Loucy (cell line): ENCODE results near the gene KCNS1.
A peak's percentile ranks its signal among the peaks of the same experiment; 100 is the strongest.

ENCODE experiments used
- H2AFZ ChIP-seq: fragments of 200-600 bp; sonication (generic); 2 replicates; pipeline ENCODE4 v1.6.0; 2016; ENCODE audit warnings: antibody characterized with exemption, mild to moderate bottlenecking, low read length, moderate library complexity
- H3F3A ChIP-seq: fragments of 200-600 bp; 2 replicates; pipeline ENCODE4 v1.6.0; 2016; ENCODE audit warnings: antibody characterized with exemption, low read depth, mild to moderate bottlenecking
- H3K27me3 ChIP-seq: fragments of 200-600 bp; sonication (generic); 2 replicates; pipeline ENCODE4 v1.6.1; 2014; ENCODE audit warnings: low read length, mild to moderate bottlenecking; ENCODE audit not compliant: insufficient read depth, poor library complexity, severe bottlenecking
- H3K36me3 ChIP-seq: fragments of 200-600 bp; sonication (generic); 2 replicates; pipeline ENCODE4 v1.6.1; 2016; ENCODE audit warnings: low read length; ENCODE audit not compliant: insufficient read depth
- H3K4me1 ChIP-seq: fragments of 200-600 bp; sonication (generic); 2 replicates; pipeline ENCODE4 v1.5.1; 2014; ENCODE audit warnings: low read length, mild to moderate bottlenecking; ENCODE audit not compliant: insufficient read depth, poor library complexity, severe bottlenecking
- H3K4me2 ChIP-seq: fragments of 200-600 bp; sonication (generic); 2 replicates; pipeline ENCODE4 v1.6.0; 2014; ENCODE audit warnings: antibody characterized with exemption, low read length, low read depth, mild to moderate bottlenecking; ENCODE audit not compliant: poor library complexity, severe bottlenecking
- H3K4me3 ChIP-seq: fragments of 200-600 bp; sonication (generic); 2 replicates; pipeline ENCODE4 v1.5.1; 2014; ENCODE audit warnings: low read length, mild to moderate bottlenecking, mixed read lengths; ENCODE audit not compliant: poor library complexity, severe bottlenecking
- H3K79me2 ChIP-seq: fragments of 200-600 bp; sonication (generic); 2 replicates; pipeline ENCODE4 v1.6.1; 2014; ENCODE audit warnings: low read length; ENCODE audit not compliant: insufficient read depth
- H3K9ac ChIP-seq: fragments of 200-600 bp; sonication (generic); 2 replicates; pipeline ENCODE4 v1.6.0; 2014; ENCODE audit warnings: mild to moderate bottlenecking, low read depth, low read length, moderate library complexity; ENCODE audit not compliant: poor library complexity, severe bottlenecking
- H3K9me2 ChIP-seq: fragments of 200-600 bp; sonication (generic); replicated peaks from 2 replicates; pipeline ENCODE4 v1.6.1; 2016; ENCODE audit warnings: low read depth, low read length, mixed read lengths
- H3K9me3 ChIP-seq: fragments of 200-600 bp; sonication (generic); 2 replicates; pipeline ENCODE4 v1.6.1; 2014; ENCODE audit warnings: mild to moderate bottlenecking, antibody characterized with exemption, low read length, low read depth; ENCODE audit not compliant: insufficient read depth
- H4K20me1 ChIP-seq: fragments of 200-600 bp; sonication (generic); 2 replicates; pipeline ENCODE4 v1.6.0; 2014; ENCODE audit warnings: antibody characterized with exemption, low read length, mild to moderate bottlenecking; ENCODE audit not compliant: insufficient read depth, poor library complexity, severe bottlenecking
- CTCF ChIP-seq: fragments of 200-600 bp; sonication (generic); conservative IDR thresholded peaks from 2 replicates; pipeline ENCODE4 v1.5.1; 2014; ENCODE audit warnings: mild to moderate bottlenecking, antibody characterized with exemption, low read length
- EZH2phosphoT487 ChIP-seq: fragments of 200-600 bp; IDR thresholded peaks from 2 replicates; pipeline ENCODE4 v1.6.1; 2018; ENCODE audit warnings: antibody characterized with exemption, mild to moderate bottlenecking, moderate library complexity, borderline replicate concordance

Gene KCNS1

GRCh38 chr20:45082468-45082867, 18.5 kb downstream of the KCNS1 start:
- H3K36me3 ChIP-seq = peaks cover 34% of the 10 kb centered on the region; the same call in 1 of the 2 replicates

GRCh38 chr20:45080867-45081624, 19.9 kb downstream of the KCNS1 start:
- TF ChIP-seq EZH2phosphoT487 (no peak), CTCF (peak; percentile 63)
- H3K79me2 ChIP-seq = no peaks in the 10 kb centered on the region
- H4K20me1 ChIP-seq = no peaks in the 10 kb centered on the region

More at GRCh38 chr20:45082468-45082867, 18.5 kb downstream of the KCNS1 start:
- H3K4me3 ChIP-seq = no peak overlapping the region
- H3K4me2 ChIP-seq = no peak overlapping the region
- no peaks in the 10 kb centered on the region for H3K9me2 ChIP-seq
- H3K9ac ChIP-seq = no peak overlapping the region
- no peaks in the 10 kb centered on the region; the same call in 1 of the 2 replicates for H3K9me3 ChIP-seq
- H3K79me2 ChIP-seq = no peaks in the 10 kb centered on the region
- no peaks in the 10 kb centered on the region for H3K27me3 ChIP-seq
- no peaks in the 10 kb centered on the region for H3F3A ChIP-seq
- no peak for TF ChIP-seq EZH2phosphoT487
- TF ChIP-seq CTCF = no peak
- no peaks in the 10 kb centered on the region for H4K20me1 ChIP-seq
- peaks cover 24% of the 10 kb centered on the region for H3K4me1 ChIP-seq
- no peak overlapping the region for H2AFZ ChIP-seq

GRCh38 chr20:45077559-45077958, 23.4 kb downstream of the KCNS1 start:
- no peak overlapping the region for H3K9ac ChIP-seq
- no peak overlapping the region for H2AFZ ChIP-seq
- H3K36me3 ChIP-seq = peaks cover 63% of the 10 kb centered on the region; the same call in 1 of the 2 replicates

More at GRCh38 chr20:45080867-45081624, 19.9 kb downstream of the KCNS1 start:
- H3K4me3 ChIP-seq = no peak overlapping the region
- H3K4me1 ChIP-seq = peaks cover 16% of the 10 kb centered on the region
- H3K9ac ChIP-seq = no peak overlapping the region
- H3K9me3 ChIP-seq = no peaks in the 10 kb centered on the region; the same call in 1 of the 2 replicates
- H3K27me3 ChIP-seq = no peaks in the 10 kb centered on the region
- no peaks in the 10 kb centered on the region for H3F3A ChIP-seq
- H3K4me2 ChIP-seq = no peak overlapping the region
- H3K36me3 ChIP-seq = peaks cover 49% of the 10 kb centered on the region; the same call in 1 of the 2 replicates
- no peak overlapping the region for H2AFZ ChIP-seq
- no peaks in the 10 kb centered on the region for H3K9me2 ChIP-seq

More at GRCh38 chr20:45077559-45077958, 23.4 kb downstream of the KCNS1 start:
- no peak overlapping the region for H3K4me3 ChIP-seq
- H4K20me1 ChIP-seq = no peaks in the 10 kb centered on the region
- no peaks in the 10 kb centered on the region; the same call in 1 of the 2 replicates for H3K9me3 ChIP-seq
- H3K27me3 ChIP-seq = no peaks in the 10 kb centered on the region
- H3K4me2 ChIP-seq = no peak overlapping the region
- no peaks in the 10 kb centered on the region for H3K79me2 ChIP-seq
- H3F3A ChIP-seq = no peaks in the 10 kb centered on the region
- H3K9me2 ChIP-seq = no peaks in the 10 kb centered on the region
- no peaks in the 10 kb centered on the region for H3K4me1 ChIP-seq
- TF ChIP-seq CTCF (no peak), EZH2phosphoT487 (no peak)
